Measurements from ENCODE around the gene FAM78A. TPM values are rescaled to one million over a fixed set of nuclear protein-coding genes. Genes with fewer than 3 reads are reported as not detected.

Gene FAM78A
- 10 to 100 TPM; 46.2 to 53.3 TPM for total RNA-seq

- no peaks in the 10 kb centered on the region for H3K36me3 Mint-ChIP-seq
- DNase-seq (ENCODE audit: low spot score) (peak; percentile 74), ATAC-seq (peak; percentile 24 to 41)
- no peaks in the 10 kb centered on the region for H3K27me3 Mint-ChIP-seq
- H3K4me3 Mint-ChIP-seq = peak within 1 kb of the TSS; percentile 90
- no peaks in the 10 kb centered on the region for H3K9me3 Mint-ChIP-seq
- peaks cover 25 to 34% of the 10 kb centered on the region in 2 donors for H3K4me1 Mint-ChIP-seq (ENCODE audit: low read depth in 2 of 2)
- peak within 1 kb of the TSS; percentile 82 to 98 for H3K27ac Mint-ChIP-seq
Observed at GRCh38 chr9:131276094-131276888, at the start of gene FAM78A. Gene FAM78A, minus strand, starts transcription at chr9:131276510. Its CDS starts 331 bp downstream, at chr9:131276179.

GRCh38 chr9:131324736-131325679, 48.7 kb upstream of the FAM78A start:
- peaks cover 0 to 2% of the 10 kb centered on the region in 2 donors for H3K27me3 Mint-ChIP-seq

GRCh38 chr9:131323629-131324028, 47.3 kb upstream of the FAM78A start:
- Mint-ChIP-seq H3K27me3 (no peaks in the 10 kb centered on the region), H3K9me3 (no peaks in the 10 kb centered on the region), H3K4me1 (ENCODE audit: low read depth in 2 of 2) (no peaks in the 10 kb centered on the region), H3K27ac (no peak overlapping the region), H3K36me3 (no peaks in the 10 kb centered on the region), H3K4me3 (no peak overlapping the region)
- no peak for ATAC-seq
- no peak for DNase-seq (ENCODE audit: low spot score)

More at GRCh38 chr9:131324736-131325679, 48.7 kb upstream of the FAM78A start:
- no peak for DNase-seq (ENCODE audit: low spot score)
- Mint-ChIP-seq H3K27ac (no peak overlapping the region), H3K36me3 (no peaks in the 10 kb centered on the region), H3K4me3 (no peak overlapping the region), H3K9me3 (no peaks in the 10 kb centered on the region), H3K4me1 (ENCODE audit: low read depth in 2 of 2) (no peaks in the 10 kb centered on the region)
- no peak for ATAC-seq

- Mint-ChIP-seq H3K4me1 (ENCODE audit: low read depth in 2 of 2) (no peaks in the 10 kb centered on the region), H3K27ac (no peak overlapping the region), H3K36me3 (no peaks in the 10 kb centered on the region), H3K9me3 (no peaks in the 10 kb centered on the region), H3K4me3 (no peak overlapping the region), H3K27me3 (no peaks in the 10 kb centered on the region)
- DNase-seq (ENCODE audit: low spot score) (no peak), ATAC-seq (peak in 1 of 2 donors; percentile 17)
Observed at GRCh38 chr9:131320031-131320685, 43.8 kb upstream of the FAM78A start.

GRCh38 chr9:131319486-131319885, 43.2 kb upstream of the FAM78A start:
- ATAC-seq (no peak), DNase-seq (ENCODE audit: low spot score) (no peak)
- H3K27me3 Mint-ChIP-seq = no peaks in the 10 kb centered on the region
- no peaks in the 10 kb centered on the region for H3K9me3 Mint-ChIP-seq
- no peaks in the 10 kb centered on the region for H3K36me3 Mint-ChIP-seq
- no peaks in the 10 kb centered on the region for H3K4me1 Mint-ChIP-seq (ENCODE audit: low read depth in 2 of 2)
- H3K27ac Mint-ChIP-seq = no peak overlapping the region
- no peak overlapping the region for H3K4me3 Mint-ChIP-seq

GRCh38 chr9:131318231-131319085, 42.1 kb upstream of the FAM78A start:
- Mint-ChIP-seq H3K36me3 (no peaks in the 10 kb centered on the region), H3K4me3 (no peak overlapping the region), H3K9me3 (no peaks in the 10 kb centered on the region), H3K4me1 (ENCODE audit: low read depth in 2 of 2) (no peaks in the 10 kb centered on the region), H3K27ac (no peak overlapping the region), H3K27me3 (no peaks in the 10 kb centered on the region)
- no peak for DNase-seq (ENCODE audit: low spot score)
- ATAC-seq = no peak

GRCh38 chr9:131312822-131313770, 36.8 kb upstream of the FAM78A start:
- Mint-ChIP-seq H3K4me1 (ENCODE audit: low read depth in 2 of 2) (peaks cover 7 to 9% of the 10 kb centered on the region in 2 donors), H3K36me3 (no peaks in the 10 kb centered on the region), H3K9me3 (no peaks in the 10 kb centered on the region), H3K4me3 (no peak overlapping the region), H3K27me3 (no peaks in the 10 kb centered on the region), H3K27ac (peak overlapping the region in 1 of 2 donors; percentile 6)
- no peak for ATAC-seq
- DNase-seq (ENCODE audit: low spot score) = no peak

GRCh38 chr9:131312246-131312645, 35.9 kb upstream of the FAM78A start:
- H3K4me1 Mint-ChIP-seq (ENCODE audit: low read depth in 2 of 2) = peaks cover 7 to 9% of the 10 kb centered on the region in 2 donors
- H3K36me3 Mint-ChIP-seq = no peaks in the 10 kb centered on the region
- no peaks in the 10 kb centered on the region for H3K9me3 Mint-ChIP-seq
- H3K27me3 Mint-ChIP-seq = no peaks in the 10 kb centered on the region
- peak overlapping the region in 1 of 2 donors; percentile 6 for H3K27ac Mint-ChIP-seq
- H3K4me3 Mint-ChIP-seq = no peak overlapping the region
- no peak for ATAC-seq
- DNase-seq (ENCODE audit: low spot score) = no peak

- Mint-ChIP-seq H3K27ac (peak overlapping the region; percentile 49 to 73), H3K36me3 (no peaks in the 10 kb centered on the region), H3K4me1 (ENCODE audit: low read depth in 2 of 2) (peaks cover 7 to 9% of the 10 kb centered on the region in 2 donors), H3K4me3 (peak overlapping the region; percentile 42), H3K9me3 (no peaks in the 10 kb centered on the region), H3K27me3 (no peaks in the 10 kb centered on the region)
- ATAC-seq (peak; percentile 83 to 90), DNase-seq (ENCODE audit: low spot score) (peak; percentile 70)
Observed at GRCh38 chr9:131310833-131311554, 34.7 kb upstream of the FAM78A start.

GRCh38 chr9:131309530-131310276, 33.4 kb upstream of the FAM78A start:
- no peaks in the 10 kb centered on the region for H3K9me3 Mint-ChIP-seq
- ATAC-seq = no peak
- peaks cover 7 to 9% of the 10 kb centered on the region in 2 donors for H3K4me1 Mint-ChIP-seq (ENCODE audit: low read depth in 2 of 2)
- no peak for DNase-seq (ENCODE audit: low spot score)
- H3K27ac Mint-ChIP-seq = peak overlapping the region in 1 of 2 donors; percentile 73
- no peaks in the 10 kb centered on the region for H3K27me3 Mint-ChIP-seq
- H3K36me3 Mint-ChIP-seq = no peaks in the 10 kb centered on the region
- H3K4me3 Mint-ChIP-seq = no peak overlapping the region

GRCh38 chr9:131308906-131309529, 32.7 kb upstream of the FAM78A start:
- peaks cover 7 to 9% of the 10 kb centered on the region in 2 donors for H3K4me1 Mint-ChIP-seq (ENCODE audit: low read depth in 2 of 2)
- no peaks in the 10 kb centered on the region for H3K27me3 Mint-ChIP-seq
- H3K9me3 Mint-ChIP-seq = no peaks in the 10 kb centered on the region
- H3K4me3 Mint-ChIP-seq = no peak overlapping the region
- no peaks in the 10 kb centered on the region for H3K36me3 Mint-ChIP-seq
- no peak overlapping the region for H3K27ac Mint-ChIP-seq
- ATAC-seq (no peak), DNase-seq (ENCODE audit: low spot score) (no peak)
